ENCODE data around the gene CFAP221.

CFAP221 gene

DNA sequence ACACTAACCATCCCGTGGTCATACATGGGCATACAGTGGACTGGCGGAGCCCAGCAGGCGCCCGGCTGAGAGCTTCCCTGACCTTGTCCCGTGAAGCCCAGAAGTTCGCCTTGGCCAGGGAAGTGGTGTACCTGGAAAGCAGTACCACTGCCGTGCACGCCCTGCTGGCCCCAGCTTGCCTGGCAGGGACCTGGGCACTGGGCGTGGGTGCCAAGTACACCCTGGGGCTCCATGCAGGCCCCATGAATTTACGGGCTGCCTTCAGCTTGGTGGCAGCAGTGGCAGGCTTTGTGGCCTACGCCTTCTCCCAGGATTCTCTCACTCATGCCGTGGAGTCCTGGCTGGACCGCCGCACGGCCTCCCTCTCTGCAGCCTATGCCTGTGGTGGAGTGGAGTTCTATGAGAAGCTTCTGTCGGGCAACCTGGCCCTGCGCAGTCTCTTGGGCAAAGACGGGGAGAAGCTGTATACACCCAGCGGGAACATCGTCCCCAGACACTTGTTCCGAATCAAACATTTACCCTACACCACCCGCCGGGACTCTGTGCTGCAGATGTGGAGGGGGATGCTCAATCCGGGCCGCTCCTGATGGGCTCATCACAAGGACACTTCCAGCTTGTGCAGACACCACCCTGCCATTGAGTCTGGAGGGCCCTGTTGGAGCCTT, 137.1 kb downstream of the CFAP221 start:
- Histone ChIP-seq H3K4me2 (ENCODE audit: low read depth, low read length, poor library complexity, severe bottlenecking) (no peak overlapping the region), H3K79me2 (ENCODE audit: insufficient read depth, low read length) (peaks cover 20% of the 10 kb centered on the region), H3K9ac (ENCODE audit: low read depth, low read length, poor library complexity, severe bottlenecking) (no peak overlapping the region)

GRCh38 chr2:119681868-119682220, 137.6 kb downstream of the CFAP221 start:
- no peaks in the 10 kb centered on the region for H3K36me3 ChIP-seq (ENCODE audit: insufficient read depth, low read length)

More for the DNA sequence above, 137.1 kb downstream of the CFAP221 start:
- H3K9me2 ChIP-seq (replicated peaks; ENCODE audit: low read depth, low read length) = no peaks in the 10 kb centered on the region
- H3K27me3 ChIP-seq (ENCODE audit: insufficient read depth, low read length, poor library complexity, severe bottlenecking) = no peaks in the 10 kb centered on the region
- H3K9me3 ChIP-seq (ENCODE audit: insufficient read depth, low read depth, low read length) = no peaks in the 10 kb centered on the region
- H3K4me1 ChIP-seq (ENCODE audit: insufficient read depth, low read length, poor library complexity, severe bottlenecking) = peaks cover 11% of the 10 kb centered on the region
- no peaks in the 10 kb centered on the region for H3K36me3 ChIP-seq (ENCODE audit: insufficient read depth, low read length)
- H2AFZ ChIP-seq (ENCODE audit: low read length) = no peak overlapping the region
- peaks cover 3% of the 10 kb centered on the region for H4K20me1 ChIP-seq (ENCODE audit: insufficient read depth, low read length, poor library complexity, severe bottlenecking)
- TF ChIP-seq EZH2phosphoT487 (IDR thresholded peaks at IDR 0.05; ENCODE audit: borderline replicate concordance) (no peak), CTCF (conservative IDR thresholded peaks at IDR 0.05; ENCODE audit: low read length) (no peak)
- no peak overlapping the region for H3K4me3 ChIP-seq (ENCODE audit: low read length, poor library complexity, severe bottlenecking)
- H3F3A ChIP-seq (ENCODE audit: low read depth) = no peaks in the 10 kb centered on the region

GRCh38 chr2:119682578-119682977, 138.3 kb downstream of the CFAP221 start:
- Histone ChIP-seq H2AFZ (ENCODE audit: low read length) (no peak overlapping the region), H3K9me2 (replicated peaks; ENCODE audit: low read depth, low read length) (no peaks in the 10 kb centered on the region), H4K20me1 (ENCODE audit: insufficient read depth, low read length, poor library complexity, severe bottlenecking) (peaks cover 3% of the 10 kb centered on the region), H3K9ac (ENCODE audit: low read depth, low read length, poor library complexity, severe bottlenecking) (no peak overlapping the region), H3K4me2 (ENCODE audit: low read depth, low read length, poor library complexity, severe bottlenecking) (no peak overlapping the region), H3K4me1 (ENCODE audit: insufficient read depth, low read length, poor library complexity, severe bottlenecking) (peaks cover 11% of the 10 kb centered on the region), H3F3A (ENCODE audit: low read depth) (no peaks in the 10 kb centered on the region), H3K27me3 (ENCODE audit: insufficient read depth, low read length, poor library complexity, severe bottlenecking) (no peaks in the 10 kb centered on the region), H3K79me2 (ENCODE audit: insufficient read depth, low read length) (peaks cover 20% of the 10 kb centered on the region), H3K36me3 (ENCODE audit: insufficient read depth, low read length) (no peaks in the 10 kb centered on the region), H3K9me3 (ENCODE audit: insufficient read depth, low read depth, low read length) (no peaks in the 10 kb centered on the region), H3K4me3 (ENCODE audit: low read length, poor library complexity, severe bottlenecking) (no peak overlapping the region)
- TF ChIP-seq CTCF (conservative IDR thresholded peaks at IDR 0.05; ENCODE audit: low read length) (no peak), EZH2phosphoT487 (IDR thresholded peaks at IDR 0.05; ENCODE audit: borderline replicate concordance) (no peak)

More at GRCh38 chr2:119681868-119682220, 137.6 kb downstream of the CFAP221 start:
- TF ChIP-seq CTCF (conservative IDR thresholded peaks at IDR 0.05; ENCODE audit: low read length) (no peak), EZH2phosphoT487 (IDR thresholded peaks at IDR 0.05; ENCODE audit: borderline replicate concordance) (no peak)
- no peaks in the 10 kb centered on the region for H3F3A ChIP-seq (ENCODE audit: low read depth)
- H3K79me2 ChIP-seq (ENCODE audit: insufficient read depth, low read length) = peaks cover 20% of the 10 kb centered on the region
- H3K9me2 ChIP-seq (replicated peaks; ENCODE audit: low read depth, low read length) = no peaks in the 10 kb centered on the region
- no peak overlapping the region for H3K9ac ChIP-seq (ENCODE audit: low read depth, low read length, poor library complexity, severe bottlenecking)
- peaks cover 3% of the 10 kb centered on the region for H4K20me1 ChIP-seq (ENCODE audit: insufficient read depth, low read length, poor library complexity, severe bottlenecking)
- H3K9me3 ChIP-seq (ENCODE audit: insufficient read depth, low read depth, low read length) = no peaks in the 10 kb centered on the region
- H3K4me2 ChIP-seq (ENCODE audit: low read depth, low read length, poor library complexity, severe bottlenecking) = no peak overlapping the region
- peaks cover 11% of the 10 kb centered on the region for H3K4me1 ChIP-seq (ENCODE audit: insufficient read depth, low read length, poor library complexity, severe bottlenecking)
- H3K4me3 ChIP-seq (ENCODE audit: low read length, poor library complexity, severe bottlenecking) = no peak overlapping the region
- H2AFZ ChIP-seq (ENCODE audit: low read length) = no peak overlapping the region
- no peaks in the 10 kb centered on the region for H3K27me3 ChIP-seq (ENCODE audit: insufficient read depth, low read length, poor library complexity, severe bottlenecking)
